AML-193 (cell line): Measurements from ENCODE around the gene DNAJC18.
A peak's percentile ranks its signal among the peaks of the same experiment; 100 is the strongest.
"Not testable (repeated sequence)": the region's sequence is repeated elsewhere in the genome, so short reads cannot be mapped to it uniquely, and the experiment has no call there.

ENCODE experiments used
- DNase-seq, 2 experiments: peaks; one replicate each; lab custom pipeline; 2025; lab: John Stamatoyannopoulos, UW

Gene DNAJC18

GRCh38 chr5:139439013-139439903 lies at the start of gene DNAJC18:
TSS of gene DNAJC18 (minus strand) at chr5:139439525. CDS start at chr5:139439445, 80 bp downstream.
- peak; percentile 71 to 73 for DNase-seq

GRCh38 chr5:139488260-139488659 lies 48.9 kb upstream of the DNAJC18 start:
- DNase-seq: peak; percentile 36 to 42

- no peak for DNase-seq
These were observed 46.9 kb upstream of the DNAJC18 start for GRCh38 chr5:139486201-139486600.

GRCh38 chr5:139482890-139483208 lies 43.5 kb upstream of the DNAJC18 start:
- not testable (repeated sequence) for DNase-seq

- peak; percentile 93 to 96 for DNase-seq
These were observed 42.9 kb upstream of the DNAJC18 start, which contains the start of gene STING1 for GRCh38 chr5:139482050-139482889. TSS of gene STING1 (minus strand) at chr5:139482758. CDS start at chr5:139481704, 1,054 bp downstream.

GRCh38 chr5:139481580-139482049 lies 42.3 kb upstream of the DNAJC18 start:
- peak; percentile 27 to 28 for DNase-seq

- peak in 1 of 2 experiments; percentile 17 for DNase-seq
These were observed 41.8 kb upstream of the DNAJC18 start for GRCh38 chr5:139481122-139481533.

GRCh38 chr5:139479729-139480128 lies 40.4 kb upstream of the DNAJC18 start:
- not testable (repeated sequence) for DNase-seq

- DNase-seq: peak in 1 of 2 experiments; percentile 21
These were observed 39.5 kb upstream of the DNAJC18 start for GRCh38 chr5:139478657-139479423.

GRCh38 chr5:139475865-139476617 lies 36.7 kb upstream of the DNAJC18 start:
- DNase-seq: no peak

- peak; percentile 95 to 97 for DNase-seq
These were observed 35.8 kb upstream of the DNAJC18 start for GRCh38 chr5:139474890-139475791.

- DNase-seq: no peak
These were observed 34.2 kb upstream of the DNAJC18 start for GRCh38 chr5:139473565-139473964.

- DNase-seq: no peak
These were observed 33.8 kb upstream of the DNAJC18 start for GRCh38 chr5:139473105-139473504.

- no peak for DNase-seq
These were observed 33.2 kb upstream of the DNAJC18 start for GRCh38 chr5:139472386-139473030.

- DNase-seq: peak; percentile 43 to 46
These were observed 31.5 kb upstream of the DNAJC18 start, which contains the start of gene SMIM33 for GRCh38 chr5:139470821-139471300. TSS of gene SMIM33 (plus strand) at chr5:139471004. CDS start at chr5:139471122, 118 bp downstream.

- DNase-seq: peak; percentile 74 to 80
These were observed 29.2 kb upstream of the DNAJC18 start for GRCh38 chr5:139468421-139468931.

GRCh38 chr5:139462586-139463276 lies 23.4 kb upstream of the DNAJC18 start, which contains the start of gene ECSCR:
TSS of gene ECSCR (minus strand) at chr5:139462743. CDS start at chr5:139462670, 73 bp downstream.
- no peak for DNase-seq

- DNase-seq: no peak
These were observed 22.4 kb upstream of the DNAJC18 start for GRCh38 chr5:139461698-139462097.
